Activated naive CD4-positive, alpha-beta T cell treated with anti-CD3 and anti-CD28 coated beads for 36 hours (primary cell): ENCODE data around the gene JAK1. TPM values are rescaled to one million over a fixed set of nuclear protein-coding genes. Genes with fewer than 3 reads are reported as not detected.
A peak's percentile ranks its signal among the peaks of the same experiment; 100 is the strongest.

ENCODE experiments used
- CTCF ChIA-PET: fragments of 350-600 bp; sonication (Branson Sonifier 250); formaldehyde crosslinking; loops from one replicate; lab custom pipeline; 2021; ENCODE audit warnings: antibody characterized with exemption; lab: Charles Lee
- DNase-seq: peaks from one replicate; pipeline ENCODE4 v3.0.0-alpha.2; 2020
- H3K27ac Mint-ChIP-seq: one replicate; pipeline ENCODE4 v1.8.0; 2021; ENCODE audit warnings: mild to moderate bottlenecking, mixed read lengths
- H3K27me3 Mint-ChIP-seq: one replicate; pipeline ENCODE4 v1.8.0; 2021; ENCODE audit warnings: low read depth, mixed read lengths
- H3K36me3 Mint-ChIP-seq: one replicate; pipeline ENCODE4 v1.8.0; 2021; ENCODE audit warnings: low read depth, mixed read lengths
- H3K4me1 Mint-ChIP-seq: one replicate; pipeline ENCODE4 v1.8.0; 2021; ENCODE audit warnings: low read depth, mixed read lengths
- H3K4me3 Mint-ChIP-seq: one replicate; pipeline ENCODE4 v1.8.0; 2021; ENCODE audit warnings: mild to moderate bottlenecking, moderate library complexity, mixed read lengths
- H3K9me3 Mint-ChIP-seq: one replicate; pipeline ENCODE4 v1.8.0; 2021; ENCODE audit warnings: mixed read lengths
- intact Hi-C: fragments of 100-400 bp; cut with micrococcal nuclease; formaldehyde crosslinking; loops from one replicate; pipeline ENCODE4 v1.15.1; 2023
- total RNA-seq, 2 experiments: library from RNA; stranded (reverse); gene quantifications; one replicate each; pipeline ENCODE4 v1.2.3, GENCODE V29; 2021

JAK1 gene
- total RNA-seq, 2 experiments from 2014 or later: 139 to 140 TPM

- Mint-ChIP-seq H3K9me3 (no peaks in the 10 kb centered on the region), H3K27me3 (no peaks in the 10 kb centered on the region), H3K4me1 (peaks cover 63% of the 10 kb centered on the region), H3K4me3 (no peak overlapping the region), H3K27ac (no peak overlapping the region), H3K36me3 (no peaks in the 10 kb centered on the region)
- intact Hi-C loops: loop anchor here (1.0 to 2.0 kb wide), 7 partner anchors 7 to 84 kb away; no protein-coding TSS in a partner anchor
- CTCF ChIA-PET: interaction anchor here (1.0 to 1.7 kb wide), 2 partner anchors 128 to 281 kb away, joined by 3 read pairs; no protein-coding TSS in a partner anchor
- DNase-seq: peak; percentile 79
Observed at GRCh38 chr1:64956733-64957441, 9.5 kb downstream of the JAK1 start.

- Mint-ChIP-seq H3K27me3 (no peaks in the 10 kb centered on the region), H3K4me1 (peaks cover 61% of the 10 kb centered on the region), H3K36me3 (no peaks in the 10 kb centered on the region), H3K4me3 (no peak overlapping the region), H3K27ac (no peak overlapping the region), H3K9me3 (no peaks in the 10 kb centered on the region)
- DNase-seq: peak; percentile 50
- CTCF ChIA-PET: interaction anchor here (1.0 to 1.7 kb wide), 3 partner anchors 26 to 280 kb away, joined by 3 read pairs; no protein-coding TSS in a partner anchor
- intact Hi-C loops: loop anchor here (1.0 to 2.0 kb wide), 6 partner anchors 8 to 85 kb away; no protein-coding TSS in a partner anchor
Observed at GRCh38 chr1:64956010-64956640, 10.2 kb downstream of the JAK1 start.

GRCh38 chr1:64955097-64956009, 11.0 kb downstream of the JAK1 start:
- no peaks in the 10 kb centered on the region for H3K9me3 Mint-ChIP-seq
- CTCF ChIA-PET: interaction anchor here (1.0 to 1.7 kb wide), 3 partner anchors 25 to 279 kb away, joined by 3 read pairs; no protein-coding TSS in a partner anchor

GRCh38 chr1:64953241-64953640, 13.1 kb downstream of the JAK1 start:
- peaks cover 59% of the 10 kb centered on the region for H3K4me1 Mint-ChIP-seq
- H3K4me3 Mint-ChIP-seq: no peak overlapping the region
- H3K9me3 Mint-ChIP-seq: no peaks in the 10 kb centered on the region
- intact Hi-C loops: no loop called here
- no peaks in the 10 kb centered on the region for H3K27me3 Mint-ChIP-seq
- DNase-seq: no peak
- CTCF ChIA-PET: interaction anchor here (1.1 to 1.3 kb wide), 2 partner anchors 16 to 29 kb away, joined by 3 read pairs; no protein-coding TSS in a partner anchor
- no peaks in the 10 kb centered on the region for H3K36me3 Mint-ChIP-seq
- H3K27ac Mint-ChIP-seq: no peak overlapping the region

More at GRCh38 chr1:64955097-64956009, 11.0 kb downstream of the JAK1 start:
- Mint-ChIP-seq H3K36me3 (no peaks in the 10 kb centered on the region), H3K27me3 (no peaks in the 10 kb centered on the region), H3K4me1 (peaks cover 61% of the 10 kb centered on the region), H3K4me3 (no peak overlapping the region), H3K27ac (no peak overlapping the region)
- peak; percentile 33 for DNase-seq
- intact Hi-C loops: loop anchor here (1.0 to 2.0 kb wide), 6 partner anchors 9 to 85 kb away; no protein-coding TSS in a partner anchor

GRCh38 chr1:64950284-64950809, 16.0 kb downstream of the JAK1 start:
- peak overlapping the region; percentile 87 for H3K27ac Mint-ChIP-seq
- H3K36me3 Mint-ChIP-seq: no peaks in the 10 kb centered on the region
- CTCF ChIA-PET: no interaction called here
- H3K4me3 Mint-ChIP-seq: no peak overlapping the region
- intact Hi-C loops: no loop called here
- no peaks in the 10 kb centered on the region for H3K9me3 Mint-ChIP-seq
- no peaks in the 10 kb centered on the region for H3K27me3 Mint-ChIP-seq
- peaks cover 75% of the 10 kb centered on the region for H3K4me1 Mint-ChIP-seq
- DNase-seq: no peak

- Mint-ChIP-seq H3K27me3 (no peaks in the 10 kb centered on the region), H3K27ac (peak overlapping the region; percentile 94), H3K4me1 (peaks cover 79% of the 10 kb centered on the region), H3K4me3 (peak overlapping the region; percentile 53), H3K9me3 (no peaks in the 10 kb centered on the region), H3K36me3 (no peaks in the 10 kb centered on the region)
- DNase-seq: peak; percentile 83
- intact Hi-C loops: loop anchor here (1.0 kb wide), 6 partner anchors 8 to 54 kb away; no protein-coding TSS in a partner anchor
- CTCF ChIA-PET: interaction anchor here (1.2 kb wide), 1 partner anchor 72 kb away, joined by 3 read pairs; no protein-coding TSS in a partner anchor
Observed at GRCh38 chr1:64948905-64949833, 17.2 kb downstream of the JAK1 start.

GRCh38 chr1:64948216-64948615, 18.1 kb downstream of the JAK1 start:
- Mint-ChIP-seq H3K27ac (peak overlapping the region; percentile 94), H3K36me3 (no peaks in the 10 kb centered on the region), H3K27me3 (no peaks in the 10 kb centered on the region), H3K9me3 (no peaks in the 10 kb centered on the region), H3K4me3 (no peak overlapping the region), H3K4me1 (peaks cover 76% of the 10 kb centered on the region)
- CTCF ChIA-PET: interaction anchor here (1.2 kb wide), 1 partner anchor 73 kb away, joined by 3 read pairs; no protein-coding TSS in a partner anchor
- intact Hi-C loops: no loop called here
- DNase-seq: no peak

GRCh38 chr1:64946916-64947315, 19.4 kb downstream of the JAK1 start:
- CTCF ChIA-PET: no interaction called here
- intact Hi-C loops: no loop called here
- no peak for DNase-seq
- Mint-ChIP-seq H3K9me3 (no peaks in the 10 kb centered on the region), H3K27me3 (no peaks in the 10 kb centered on the region), H3K4me1 (peaks cover 71% of the 10 kb centered on the region), H3K36me3 (no peaks in the 10 kb centered on the region), H3K4me3 (no peak overlapping the region), H3K27ac (peak overlapping the region; percentile 78)

GRCh38 chr1:64944913-64945312, 21.4 kb downstream of the JAK1 start:
- Mint-ChIP-seq H3K27ac (no peak overlapping the region), H3K27me3 (no peaks in the 10 kb centered on the region), H3K4me3 (no peak overlapping the region), H3K4me1 (peaks cover 72% of the 10 kb centered on the region), H3K36me3 (no peaks in the 10 kb centered on the region), H3K9me3 (no peaks in the 10 kb centered on the region)
- CTCF ChIA-PET: no interaction called here
- intact Hi-C loops: no loop called here
- DNase-seq: no peak

GRCh38 chr1:64942675-64943074, 23.7 kb downstream of the JAK1 start:
- Mint-ChIP-seq H3K27me3 (no peaks in the 10 kb centered on the region), H3K27ac (no peak overlapping the region), H3K36me3 (peaks cover 2% of the 10 kb centered on the region), H3K4me3 (no peak overlapping the region), H3K4me1 (peaks cover 69% of the 10 kb centered on the region), H3K9me3 (no peaks in the 10 kb centered on the region)
- DNase-seq: no peak
- CTCF ChIA-PET: no interaction called here
- intact Hi-C loops: loop anchor here (1.0 kb wide), 1 partner anchor 9 kb away; no protein-coding TSS in a partner anchor

- peaks cover 2% of the 10 kb centered on the region for H3K36me3 Mint-ChIP-seq
- H3K27ac Mint-ChIP-seq: no peak overlapping the region
- no peak overlapping the region for H3K4me3 Mint-ChIP-seq
- no peak for DNase-seq
- intact Hi-C loops: loop anchor here (1.0 kb wide), 1 partner anchor 9 kb away; no protein-coding TSS in a partner anchor
- CTCF ChIA-PET: no interaction called here
- no peaks in the 10 kb centered on the region for H3K9me3 Mint-ChIP-seq
- H3K27me3 Mint-ChIP-seq: no peaks in the 10 kb centered on the region
- H3K4me1 Mint-ChIP-seq: peaks cover 69% of the 10 kb centered on the region
Observed at GRCh38 chr1:64942118-64942517, 24.2 kb downstream of the JAK1 start.
